ENCODE results near the gene UBE2G1. TPM values are rescaled to one million over a fixed set of nuclear protein-coding genes. Genes with fewer than 3 reads are reported as not detected.

UBE2G1 gene
- total RNA-seq, 2 experiments from 2014 or later, result 58.5 to 58.8 TPM

- ChIA-PET POLR2A (no interaction called here), CTCF (interaction anchor here (0.7 kb wide), 1 partner anchor 9 kb away, joined by 4 read pairs; no protein-coding TSS in a partner anchor)
- H3K27me3 Mint-ChIP-seq, result no peaks in the 10 kb centered on the region
- peaks cover 50% of the 10 kb centered on the region for H3K4me1 Mint-ChIP-seq (ENCODE audit: low read depth)
- Histone ChIP-seq H3K27ac (ENCODE audit: low read depth in 1 of 2, low read length in 2 of 2) (no peak overlapping the region), H3K4me3 (ENCODE audit: low read length) (no peak overlapping the region), H3K36me3 (ENCODE audit: insufficient read depth, low read length) (no peaks in the 10 kb centered on the region), H3K27me3 (ENCODE audit: control insufficient read depth in 1 of 2, insufficient read depth in 2 of 2, low read length in 2 of 2) (no peaks in the 10 kb centered on the region), H3K4me1 (ENCODE audit: insufficient read depth, low read length) (peaks cover 35% of the 10 kb centered on the region), H3K9me3 (ENCODE audit: control insufficient read depth in 1 of 2, insufficient read depth in 1 of 2, low read length in 2 of 2) (no peaks in the 10 kb centered on the region)
- TF ChIP-seq CTCF (IDR thresholded peaks at IDR 0.05), result no peak
- no peak overlapping the region for H3K4me3 Mint-ChIP-seq
- no peak for DNase-seq
- no peak overlapping the region for H3K27ac Mint-ChIP-seq
- intact Hi-C loops (cut with DNase I, micrococcal nuclease), result no loop called here
- no peaks in the 10 kb centered on the region for H3K9me3 Mint-ChIP-seq
- ATAC-seq (ENCODE audit: poor library complexity), result no peak
- H3K36me3 Mint-ChIP-seq (ENCODE audit: low read depth), result peaks cover 3% of the 10 kb centered on the region
Measured at GRCh38 chr17:4341616-4341977, 24.9 kb downstream of the UBE2G1 start.

GRCh38 chr17:4340914-4341615 is 25.4 kb downstream of the UBE2G1 start:
- H3K36me3 Mint-ChIP-seq (ENCODE audit: low read depth), result peaks cover 3% of the 10 kb centered on the region
- Histone ChIP-seq H3K36me3 (ENCODE audit: insufficient read depth, low read length) (no peaks in the 10 kb centered on the region), H3K27ac (ENCODE audit: low read depth in 1 of 2, low read length in 2 of 2) (no peak overlapping the region), H3K9me3 (ENCODE audit: control insufficient read depth in 1 of 2, insufficient read depth in 1 of 2, low read length in 2 of 2) (no peaks in the 10 kb centered on the region), H3K4me3 (ENCODE audit: low read length) (no peak overlapping the region), H3K27me3 (ENCODE audit: control insufficient read depth in 1 of 2, insufficient read depth in 2 of 2, low read length in 2 of 2) (no peaks in the 10 kb centered on the region), H3K4me1 (ENCODE audit: insufficient read depth, low read length) (peaks cover 38% of the 10 kb centered on the region)
- H3K27me3 Mint-ChIP-seq, result no peaks in the 10 kb centered on the region
- intact Hi-C loops (cut with DNase I, micrococcal nuclease), result no loop called here
- ATAC-seq (ENCODE audit: poor library complexity) (no peak), DNase-seq (no peak)
- H3K4me3 Mint-ChIP-seq, result no peak overlapping the region
- H3K4me1 Mint-ChIP-seq (ENCODE audit: low read depth), result peaks cover 50% of the 10 kb centered on the region
- no peaks in the 10 kb centered on the region for H3K9me3 Mint-ChIP-seq
- TF ChIP-seq CTCF (IDR thresholded peaks at IDR 0.05), result no peak
- POLR2A ChIA-PET, result interaction anchor here (0.6 kb wide), 1 partner anchor 25 kb away, joined by 3 read pairs; no protein-coding TSS in a partner anchor
- CTCF ChIA-PET, result interaction anchor here (0.7 kb wide), 1 partner anchor 9 kb away, joined by 4 read pairs; no protein-coding TSS in a partner anchor
- no peak overlapping the region for H3K27ac Mint-ChIP-seq

- H3K4me1 ChIP-seq (ENCODE audit: insufficient read depth, low read length), result peaks cover 40% of the 10 kb centered on the region
- H3K9me3 ChIP-seq (ENCODE audit: control insufficient read depth in 1 of 2, insufficient read depth in 1 of 2, low read length in 2 of 2), result no peaks in the 10 kb centered on the region
- no peak for TF ChIP-seq CTCF (IDR thresholded peaks at IDR 0.05)
- no peaks in the 10 kb centered on the region for H3K9me3 Mint-ChIP-seq
- peaks cover 73% of the 10 kb centered on the region for H3K4me1 Mint-ChIP-seq (ENCODE audit: low read depth)
- peak overlapping the region; percentile 25 to 40 for H3K27ac ChIP-seq (ENCODE audit: low read depth in 1 of 2, low read length in 2 of 2)
- no peaks in the 10 kb centered on the region for H3K36me3 ChIP-seq (ENCODE audit: insufficient read depth, low read length)
- H3K36me3 Mint-ChIP-seq (ENCODE audit: low read depth), result peaks cover 1% of the 10 kb centered on the region
- DNase-seq (peak in 3 of 14 experiments; percentile 26 to 62 (median 40)), ATAC-seq (ENCODE audit: poor library complexity) (peak; percentile 83)
- H3K27ac Mint-ChIP-seq, result peak overlapping the region; percentile 80
- H3K27me3 ChIP-seq (ENCODE audit: control insufficient read depth in 1 of 2, insufficient read depth in 2 of 2, low read length in 2 of 2), result no peaks in the 10 kb centered on the region
- intact Hi-C loops (cut with DNase I, micrococcal nuclease), result loop anchor here in 1 of 2 experiments (5.0 kb wide), 1 partner anchor 32 kb away; the partner anchor contains the start of gene UBE2G1
- H3K4me3 ChIP-seq (ENCODE audit: low read length), result no peak overlapping the region
- H3K27me3 Mint-ChIP-seq, result no peaks in the 10 kb centered on the region
- H3K4me3 Mint-ChIP-seq, result peak overlapping the region; percentile 42
- ChIA-PET CTCF (interaction anchor here (2.2 kb wide), 1 partner anchor 31 kb away, joined by 7 read pairs; no protein-coding TSS in a partner anchor), POLR2A (interaction anchor here (0.8 kb wide), 1 partner anchor 50 kb away, joined by 3 read pairs; no protein-coding TSS in a partner anchor)
Measured at GRCh38 chr17:4334776-4335584, 31.5 kb downstream of the UBE2G1 start.

All from CD4-positive, alpha-beta T cell (primary cell).